Activated CD4-positive, CD25-positive, alpha-beta regulatory T cell treated with anti-CD3 and anti-CD28 coated beads, Interleukin-2, amount 50 U/mL, for 72 hours (primary cell): ENCODE data around the gene TTC9.
"Not testable (repeated sequence)": the region's sequence is repeated elsewhere in the genome, so short reads cannot be mapped to it uniquely, and the experiment has no call there.

Source experiments
- DNase-seq: peaks from one replicate; pipeline ENCODE4 v3.0.0; 2021

The TTC9 gene

DNA sequence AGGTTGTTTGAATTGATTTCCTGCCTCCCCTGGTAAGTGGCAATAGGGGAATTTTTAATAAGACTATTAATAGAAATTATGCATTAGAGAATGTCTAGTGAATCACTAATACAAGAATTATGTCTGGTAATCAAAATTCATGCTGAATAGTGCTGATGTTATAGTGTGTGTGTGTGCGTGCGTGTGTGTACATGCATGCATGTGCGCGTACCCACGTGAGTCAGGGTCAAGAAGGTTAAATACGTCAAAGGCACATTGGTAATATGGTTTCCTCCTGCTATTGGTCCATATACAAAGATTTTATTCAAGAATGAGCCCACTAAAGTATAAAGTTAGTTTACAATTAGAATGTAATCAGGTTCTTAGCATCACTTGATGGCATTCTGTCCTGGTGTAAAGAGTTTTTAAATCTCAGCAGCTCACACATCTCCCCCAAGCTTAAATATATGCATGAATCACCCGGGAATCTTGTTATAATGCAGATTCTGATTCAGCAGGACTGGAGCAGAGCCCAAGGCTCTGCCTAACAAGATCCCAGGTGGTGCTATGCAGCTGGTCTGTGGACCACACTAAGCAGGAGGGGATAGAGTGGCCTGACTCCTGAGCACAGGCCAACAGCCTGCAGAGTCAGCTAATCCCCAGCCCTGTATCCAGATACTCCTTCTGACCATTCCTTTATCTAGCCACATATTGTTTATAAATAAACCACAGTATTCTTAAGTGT, 43.9 kb downstream of the TTC9 start:
- no peak for DNase-seq

DNA sequence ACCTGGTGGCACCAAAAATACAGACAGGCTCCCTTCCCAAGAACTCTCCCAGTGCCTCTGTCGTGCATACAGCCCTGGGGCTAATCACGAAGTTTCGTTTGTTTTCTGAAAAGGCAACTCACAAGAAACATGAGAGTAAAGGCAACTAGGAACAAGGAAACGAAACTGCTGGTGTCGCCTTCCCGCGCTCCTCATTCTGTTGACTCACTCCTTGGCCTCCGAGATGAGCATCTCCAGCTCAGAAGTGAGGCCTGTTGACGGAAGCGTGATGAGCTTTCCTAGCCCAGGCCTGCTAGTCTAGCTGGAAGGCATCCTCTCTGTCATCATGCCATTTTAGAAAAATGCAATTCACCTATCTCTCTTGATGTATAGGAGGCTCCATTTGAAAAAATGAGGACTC, 50.5 kb downstream of the TTC9 start:
- DNase-seq = no peak

DNA sequence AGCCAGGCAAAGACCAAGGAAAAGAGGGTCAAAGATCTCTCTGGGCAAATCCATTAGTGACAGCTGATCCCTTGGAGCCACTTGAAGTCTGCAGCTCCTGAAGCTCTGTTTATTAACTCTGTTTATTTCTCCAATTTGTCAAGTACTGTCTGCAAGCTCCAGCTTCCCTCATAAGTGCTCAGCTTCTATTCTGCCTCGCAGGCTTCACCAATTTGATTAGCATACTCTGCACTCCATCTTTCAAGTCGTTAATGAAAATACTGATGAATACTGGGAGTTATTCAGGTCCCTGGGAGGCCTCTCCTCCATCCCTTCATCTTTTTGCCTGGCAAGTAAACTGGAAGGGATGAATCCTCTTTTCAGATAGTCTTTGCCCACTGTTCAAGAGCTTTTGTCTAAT, 54.3 kb downstream of the TTC9 start:
- DNase-seq = no peak

DNA sequence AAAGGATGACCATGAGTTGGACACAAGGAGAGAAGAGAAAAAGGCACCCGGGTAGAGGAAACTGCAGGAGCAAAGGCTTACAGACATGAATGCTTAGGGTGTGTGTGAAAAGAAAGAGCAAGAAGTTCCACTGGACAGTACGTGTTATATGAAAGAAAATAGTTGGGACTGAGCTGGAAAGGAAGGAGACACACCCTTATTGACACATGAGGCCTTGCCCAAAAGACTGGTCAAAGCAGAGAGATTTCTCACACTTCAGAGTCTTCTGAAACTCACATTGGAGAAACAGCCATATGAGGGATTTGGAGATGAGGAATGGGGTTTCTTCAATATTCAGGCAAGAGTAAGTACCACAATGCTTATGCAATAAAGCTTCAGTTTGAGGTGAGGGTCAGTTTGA, 56.0 kb downstream of the TTC9 start:
- DNase-seq = no peak

DNA sequence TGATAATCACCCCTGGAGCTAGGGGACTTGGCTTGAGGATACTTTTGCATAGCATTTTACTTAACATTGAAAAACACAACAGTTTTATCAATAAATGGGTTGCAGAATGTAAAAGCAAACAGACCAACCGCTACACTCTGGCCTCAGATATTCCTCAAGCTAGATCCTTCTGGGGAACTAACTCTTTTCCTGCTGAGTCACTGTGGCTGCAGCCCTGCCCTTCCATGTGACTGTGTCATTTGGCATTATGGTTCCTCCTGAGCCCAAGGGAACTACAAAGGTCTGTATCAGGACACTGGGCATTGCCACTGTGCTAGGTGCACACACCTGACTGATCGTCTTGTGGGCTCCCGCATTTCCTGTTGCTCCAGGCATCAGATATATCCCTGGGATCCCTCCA, 56.6 kb downstream of the TTC9 start:
- DNase-seq = no peak

DNA sequence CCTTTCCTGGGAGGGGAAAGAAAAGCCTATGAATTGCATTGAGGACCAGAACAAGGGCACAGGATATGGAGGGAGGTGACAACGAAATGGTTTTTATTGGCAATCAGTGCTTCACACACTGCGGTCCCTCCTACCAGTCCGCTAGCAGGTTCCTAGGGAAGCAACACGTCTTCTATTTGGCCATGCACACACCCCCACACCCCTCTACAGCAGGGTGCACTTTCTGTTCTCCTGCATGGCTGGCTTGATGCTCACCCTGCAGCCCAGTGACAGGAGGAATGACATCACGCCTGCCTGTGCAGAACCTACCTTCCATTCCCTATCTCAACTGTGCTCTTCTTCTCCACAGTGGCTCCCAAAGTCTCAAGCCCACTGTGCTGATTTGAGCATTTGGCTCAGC, 57.9 kb downstream of the TTC9 start:
- DNase-seq = no peak

DNA sequence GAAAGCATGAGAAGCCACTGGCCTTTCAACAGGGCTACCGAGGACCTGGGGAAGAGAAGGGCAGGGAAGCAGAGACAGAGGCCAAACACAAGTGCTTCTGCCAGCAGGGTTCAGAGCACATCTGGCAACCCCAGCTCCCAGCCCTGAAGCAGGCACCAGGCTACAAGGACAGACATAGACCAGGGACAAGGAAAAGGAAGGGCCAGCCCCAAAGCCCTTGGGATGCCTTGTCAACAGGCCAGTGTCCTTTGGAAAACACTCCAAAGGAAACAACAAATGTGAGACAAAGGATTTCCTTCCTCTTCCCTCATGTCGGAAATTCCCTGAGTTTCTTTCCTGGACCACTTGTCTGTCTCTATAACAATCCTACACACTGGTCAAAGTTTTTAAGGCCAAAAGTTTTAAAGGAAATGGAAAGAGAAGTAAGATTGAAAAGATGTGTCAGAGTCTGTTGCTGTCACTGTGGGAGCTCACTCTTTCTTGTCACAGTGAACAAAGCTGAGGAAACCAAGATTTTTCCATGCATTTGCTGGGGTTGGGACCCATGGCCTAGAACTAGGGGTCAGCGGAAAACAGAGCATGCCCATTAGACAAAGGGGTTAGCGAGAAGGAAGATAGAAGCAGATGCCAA, 59.4 kb downstream of the TTC9 start:
- DNase-seq = no peak

DNA sequence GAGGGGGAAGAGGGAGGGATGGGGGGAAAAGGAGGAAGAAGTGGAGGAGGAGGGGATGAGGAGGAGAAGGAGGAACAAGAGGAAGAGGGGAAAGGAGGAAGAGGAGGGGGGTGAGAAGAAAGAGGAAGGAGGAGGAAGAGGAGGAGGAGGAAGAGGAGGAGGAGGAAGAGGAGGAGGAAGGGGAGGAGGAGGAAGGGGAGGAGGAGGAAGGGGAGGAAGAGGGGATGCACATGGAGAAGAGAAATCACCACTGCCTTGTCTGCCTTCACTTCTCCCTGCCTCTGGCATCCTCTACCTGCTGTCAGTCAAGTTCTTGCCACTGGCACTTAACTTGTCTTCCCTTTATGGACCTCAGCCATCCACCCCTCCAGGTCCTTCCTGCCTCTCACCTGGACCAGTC, 59.9 kb downstream of the TTC9 start:
- no peak for DNase-seq

DNA sequence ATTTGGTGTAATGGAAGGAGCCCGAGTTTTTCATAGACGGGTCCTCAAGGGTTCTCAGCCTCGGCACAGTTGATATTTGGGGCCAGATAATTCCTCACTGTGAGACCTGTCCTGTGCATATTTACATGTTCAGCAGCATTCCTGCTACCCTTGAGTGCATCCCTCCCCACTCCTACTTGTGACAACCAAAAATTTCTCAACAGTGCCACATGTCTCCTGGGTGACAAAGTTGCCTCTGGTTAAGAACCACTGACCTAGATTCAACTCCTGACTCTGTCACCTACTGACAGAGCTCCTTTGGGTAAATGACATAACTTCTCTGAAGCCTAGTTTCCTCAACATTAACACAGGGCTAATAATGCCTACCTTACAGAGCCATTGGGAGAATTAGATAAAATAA, 60.4 kb downstream of the TTC9 start:
- no peak for DNase-seq

DNA sequence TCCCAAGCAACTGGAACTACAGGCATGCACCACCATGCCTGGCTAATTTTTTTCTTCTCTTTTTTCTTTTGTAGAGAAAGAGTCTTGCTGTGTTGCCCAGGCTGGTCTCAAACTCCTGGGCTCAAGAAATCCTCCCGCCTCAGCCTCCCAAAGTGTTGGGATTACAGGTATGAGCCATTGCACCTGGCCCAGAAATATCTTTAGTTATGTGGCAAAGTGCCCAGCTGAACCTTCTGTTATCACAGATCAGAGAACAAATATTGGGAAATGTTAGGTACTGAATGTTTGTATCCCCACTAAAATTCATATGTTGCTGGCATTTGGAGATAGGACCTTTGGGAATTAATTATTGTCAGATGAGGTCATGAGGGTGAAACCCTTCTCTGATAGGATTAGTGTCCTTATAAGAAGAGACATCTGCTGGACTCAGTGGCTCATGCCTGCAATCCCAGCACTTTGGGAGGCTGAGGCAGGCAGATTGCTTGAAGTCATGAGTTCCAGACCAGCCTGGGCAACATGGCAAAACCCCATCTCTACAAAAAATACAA, 62.0 kb downstream of the TTC9 start:
- not testable (repeated sequence) for DNase-seq

DNA sequence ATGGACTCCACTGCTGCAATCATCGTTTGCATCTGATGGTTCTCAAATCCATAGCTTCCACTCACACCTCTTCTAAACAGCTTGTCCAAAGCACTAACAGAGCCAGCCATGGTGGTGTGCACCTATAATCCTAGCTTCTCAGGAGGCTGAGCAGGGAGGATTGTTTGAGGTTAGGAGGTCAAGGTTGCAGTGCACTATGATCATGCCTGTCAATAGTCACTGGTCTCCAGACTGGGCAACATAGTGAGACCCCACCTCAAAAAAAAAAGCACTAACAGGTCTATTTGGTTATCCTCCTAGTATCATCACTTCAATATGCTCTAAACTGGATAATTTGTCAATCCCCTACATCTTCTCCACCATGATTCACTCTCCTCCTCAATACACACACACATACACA, 63.2 kb downstream of the TTC9 start:
- no peak for DNase-seq

DNA sequence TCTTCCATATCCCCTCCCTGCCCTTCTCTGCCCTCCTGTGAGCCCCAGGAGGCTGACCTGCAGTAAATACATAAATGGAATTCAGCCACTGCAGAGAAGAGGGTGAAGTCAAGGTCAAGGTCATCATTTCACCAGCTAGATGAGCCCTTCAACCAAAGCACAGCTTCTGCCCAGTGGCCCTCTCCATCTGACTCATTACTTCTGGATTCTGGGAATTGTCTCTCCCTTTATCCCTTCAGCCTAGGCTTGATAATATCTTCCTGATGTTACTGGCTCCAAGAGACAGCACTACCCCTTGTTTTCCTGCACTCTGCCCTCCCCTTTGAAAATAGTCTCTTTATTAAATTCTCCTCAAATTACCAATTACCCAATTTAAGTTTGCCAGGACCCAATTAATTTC, 64.5 kb downstream of the TTC9 start:
- no peak for DNase-seq

DNA sequence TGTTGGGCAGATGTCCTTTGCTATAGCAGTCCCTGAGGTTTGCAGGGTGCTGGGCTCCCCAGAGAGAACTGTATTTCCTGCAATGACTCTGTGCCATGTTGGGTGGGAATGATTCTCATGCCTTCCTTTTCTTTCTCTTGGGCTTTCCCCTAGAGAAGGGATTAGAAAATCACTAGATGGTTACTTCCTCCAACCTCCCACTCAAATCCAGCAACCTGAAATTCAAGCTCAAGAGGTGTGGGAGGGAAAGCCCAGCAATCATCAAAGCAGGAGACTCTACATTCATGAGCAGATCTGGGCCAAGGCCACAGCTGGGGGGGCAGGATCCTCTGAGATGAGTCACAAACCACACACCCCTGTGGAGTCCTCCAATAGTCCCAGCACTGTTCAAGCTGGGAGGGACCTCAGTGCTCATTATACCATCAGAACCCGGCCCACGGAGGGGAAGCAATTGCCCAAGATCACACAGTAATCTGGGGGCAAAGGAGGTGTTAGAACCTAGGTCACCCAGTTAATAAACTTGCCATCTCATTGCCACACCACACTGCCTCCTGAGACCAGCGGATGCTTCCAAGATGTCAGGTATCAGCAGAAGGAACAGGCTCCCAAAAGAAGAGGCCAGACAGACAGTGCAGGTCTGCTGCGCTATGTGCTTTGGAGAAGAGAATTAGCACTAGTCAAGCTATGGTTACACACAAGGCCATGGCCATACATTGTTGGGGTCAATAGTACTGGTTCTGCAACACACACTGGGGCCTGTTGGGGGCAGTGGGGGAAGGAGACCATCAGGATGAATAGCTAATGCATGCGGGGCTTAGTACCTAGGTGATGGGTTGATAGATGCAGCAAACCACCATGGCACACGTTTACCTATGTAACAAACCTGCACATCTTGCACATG, 65.7 kb downstream of the TTC9 start:
- no peak for DNase-seq

DNA sequence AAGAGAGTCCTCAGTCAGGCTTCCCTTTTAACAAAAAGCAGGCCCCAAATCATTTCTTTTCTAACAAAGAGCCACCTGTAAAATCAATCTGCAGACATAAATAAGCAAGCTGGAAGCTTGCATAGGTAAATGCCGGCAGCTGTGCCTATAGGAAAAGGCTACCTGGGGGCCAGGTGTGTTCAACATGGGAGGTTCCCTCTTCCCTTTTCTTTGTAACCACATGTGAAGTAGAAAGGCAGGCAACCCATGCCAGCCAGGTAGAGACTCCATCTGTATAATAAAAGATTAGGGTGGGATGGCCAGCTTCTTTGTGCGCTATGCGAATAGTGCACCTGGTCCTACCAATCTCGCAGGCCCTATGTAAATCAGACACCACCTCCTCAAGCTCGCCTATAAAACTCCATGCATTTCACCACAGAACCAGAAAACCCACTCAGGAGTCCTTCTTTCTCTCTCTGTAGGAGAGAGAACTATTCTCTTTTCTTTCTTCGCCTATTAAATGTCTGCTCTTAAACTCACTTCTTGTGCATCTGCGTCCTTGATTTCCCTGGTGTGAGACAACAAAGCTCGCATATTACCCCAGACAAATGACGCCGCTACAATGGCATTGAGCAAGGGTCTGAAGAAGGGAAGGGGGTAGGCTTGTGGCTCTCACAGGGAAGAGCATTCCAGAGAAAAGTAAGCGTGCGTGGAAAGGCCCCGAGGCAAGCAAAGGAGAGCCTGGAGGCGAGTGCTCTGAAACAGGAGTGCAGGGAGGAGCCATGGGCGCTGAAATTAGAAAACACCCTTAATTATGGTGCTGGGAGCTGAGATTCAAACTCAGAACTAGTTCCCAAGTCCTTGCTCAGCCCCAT, 67.2 kb downstream of the TTC9 start:
- no peak for DNase-seq

DNA sequence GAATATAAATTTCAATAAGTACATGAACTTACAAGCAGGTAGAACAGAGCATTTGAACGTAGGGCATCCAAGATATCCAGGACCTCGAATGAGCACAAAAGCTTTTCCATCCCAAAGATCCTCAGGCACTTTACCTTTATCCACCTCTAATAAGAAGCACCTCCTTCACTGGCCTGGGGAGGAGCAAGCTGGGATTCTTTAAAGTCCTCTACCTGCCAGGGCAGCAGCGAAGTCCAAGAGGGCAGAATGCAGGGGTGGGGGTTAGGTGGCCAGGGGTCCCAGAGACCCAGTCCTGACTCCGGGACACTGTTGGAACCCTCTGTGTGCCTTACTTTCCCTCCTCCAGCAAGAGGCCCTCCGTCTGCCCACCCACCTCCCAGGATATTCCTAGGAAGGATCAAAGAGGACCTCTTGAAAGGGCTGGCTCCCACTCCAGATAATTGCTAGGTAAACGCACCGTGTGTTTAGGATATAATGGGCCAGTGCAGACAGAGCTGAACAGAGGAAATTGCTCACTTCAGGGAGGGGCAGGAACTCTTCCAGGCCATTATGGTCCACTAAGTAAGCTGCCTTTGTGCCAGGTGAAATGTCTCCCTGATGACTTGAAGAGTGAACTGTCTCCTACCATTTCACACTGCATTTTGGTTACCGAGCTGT, 68.1 kb downstream of the TTC9 start:
- no peak for DNase-seq

DNA sequence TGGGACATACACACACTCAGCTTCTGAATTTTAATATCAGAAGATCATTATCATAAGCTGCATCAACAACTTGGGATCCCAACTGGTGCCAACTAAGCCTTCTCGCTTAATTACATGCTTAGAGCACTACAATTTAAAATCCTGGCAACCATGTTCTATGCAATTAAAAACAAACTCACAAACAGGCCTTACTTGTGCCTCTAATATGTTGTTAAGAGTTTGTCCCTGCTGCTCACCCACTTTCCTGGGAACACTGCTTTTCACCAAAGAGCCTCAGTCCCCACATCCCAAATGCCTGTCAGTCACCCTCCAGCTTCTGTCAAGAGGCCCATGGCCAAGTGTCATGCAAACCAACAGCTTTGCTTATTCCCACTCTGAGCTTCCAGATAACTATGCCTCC, 69.7 kb downstream of the TTC9 start:
- DNase-seq = no peak

DNA sequence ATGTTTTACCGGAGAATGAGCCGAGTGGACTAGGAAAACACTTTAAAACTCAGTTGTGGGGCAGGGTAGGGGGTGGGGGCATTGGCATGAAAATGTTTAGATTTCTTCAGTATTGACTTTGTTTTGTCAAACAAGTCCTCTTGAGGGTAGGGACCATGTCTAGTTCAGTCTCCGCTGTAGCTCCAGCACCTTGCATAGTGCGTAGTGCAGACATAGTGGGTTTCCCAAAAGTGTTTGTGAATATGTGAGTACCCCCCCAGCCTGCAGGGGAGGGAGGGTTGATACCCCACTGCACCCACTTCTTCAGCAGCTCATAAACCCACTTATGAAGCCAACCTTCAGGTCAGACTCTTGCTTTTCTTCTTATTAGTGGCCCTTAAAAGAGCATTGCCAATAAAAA, 71.4 kb downstream of the TTC9 start:
- DNase-seq = no peak

DNA sequence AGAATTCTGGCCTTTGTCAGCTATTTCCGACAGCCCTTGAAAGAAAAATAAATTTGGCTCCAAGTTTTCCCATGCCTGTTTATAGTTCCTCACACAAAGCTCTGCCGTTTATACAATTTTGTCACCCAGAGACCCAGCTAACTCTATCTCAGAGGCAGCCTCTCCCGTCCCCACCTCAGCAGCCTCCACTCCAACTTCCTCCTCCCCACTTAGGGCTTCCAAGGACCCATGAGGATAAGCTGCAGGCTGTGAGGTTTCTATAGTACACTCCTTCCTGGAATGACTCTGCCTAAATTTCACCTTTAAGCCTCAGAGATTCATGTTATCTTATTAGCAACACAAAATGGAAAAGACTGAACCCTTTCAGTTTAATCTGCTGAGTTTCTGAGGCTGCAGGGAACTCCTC, 71.8 kb downstream of the TTC9 start:
- DNase-seq = no peak

DNA sequence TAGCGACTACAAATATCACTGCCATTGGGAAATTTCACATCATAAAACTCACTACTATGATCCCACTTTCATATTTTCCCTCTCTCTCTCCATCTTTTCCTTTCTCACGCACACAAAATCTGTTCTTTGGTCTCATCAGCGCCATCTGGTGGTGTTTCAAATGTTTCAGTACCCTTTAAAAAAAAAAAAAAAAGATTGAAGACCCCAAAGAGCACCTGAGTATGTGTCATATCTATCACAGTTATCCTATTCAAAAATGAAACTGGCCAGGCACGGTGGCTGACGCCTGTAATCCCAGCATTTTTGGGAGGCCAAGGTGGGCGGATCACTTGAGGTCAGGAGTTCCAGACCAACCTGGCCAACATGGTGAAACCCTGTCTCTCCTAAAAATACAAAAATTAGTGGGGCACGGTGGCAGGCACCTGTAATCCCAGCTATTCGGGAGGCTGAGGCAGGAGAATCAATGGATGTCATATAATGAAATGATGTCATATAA, 72.4 kb downstream of the TTC9 start:
- DNase-seq = peak; percentile 38

DNA sequence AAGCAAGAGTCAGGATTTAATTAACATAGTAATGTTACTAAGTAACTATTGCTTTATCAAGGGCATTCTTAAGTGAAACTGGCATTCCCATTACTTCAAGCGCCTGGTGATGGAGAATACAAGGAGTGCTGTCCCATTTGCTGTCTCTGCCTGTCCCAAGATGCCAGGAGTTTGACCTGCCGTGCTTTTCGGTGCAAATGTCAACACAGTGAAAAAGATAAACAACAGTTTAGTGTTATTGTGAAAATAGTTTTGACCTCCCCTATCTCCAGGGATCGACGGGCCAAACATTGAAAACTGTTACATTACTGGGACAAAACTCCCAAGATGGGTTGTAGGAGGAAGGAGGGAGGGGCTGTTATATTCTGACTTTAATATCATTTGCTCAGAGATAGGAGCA, 74.8 kb downstream of the TTC9 start:
- DNase-seq = no peak

DNA sequence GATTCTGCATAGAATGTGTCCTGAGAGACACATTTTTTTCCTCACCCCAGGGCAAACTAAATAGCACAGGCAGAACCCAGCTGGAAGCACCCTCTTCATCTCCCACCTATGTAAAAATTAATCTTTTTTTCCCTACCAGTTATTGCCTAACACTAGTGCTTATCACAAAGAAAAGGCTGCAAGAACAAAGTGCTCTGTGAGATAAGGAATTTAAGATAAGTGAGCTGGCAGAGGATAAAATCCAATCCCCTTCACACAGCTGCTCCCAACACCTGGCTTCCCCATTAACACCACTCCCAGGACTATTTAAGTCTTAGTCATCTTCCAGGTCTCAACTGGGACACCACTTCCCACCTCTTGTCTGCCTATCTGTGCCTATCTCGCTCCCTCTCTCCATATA, 75.2 kb downstream of the TTC9 start:
- DNase-seq = no peak
